ENCODE measurements around the gene SLC25A52. TPM values are rescaled to one million over a fixed set of nuclear protein-coding genes. Genes with fewer than 3 reads are reported as not detected.

The SLC25A52 gene
- total and polyA plus RNA-seq, 2 donors (not counting 3 experiments of a cell fraction or from before 2014, with no cell fraction given): 0.06 TPM; not detected in 1

- DNase-seq (ENCODE audit: low read depth, low spot score): no peak
- CTCF ChIA-PET: no interaction called here
Measured at GRCh38 chr18:31778391-31778950, 17.8 kb upstream of the SLC25A52 start.

More at GRCh38 chr18:31778391-31778950, 17.8 kb upstream of the SLC25A52 start:
- no peaks in the 10 kb centered on the region for H3K9me1 ChIP-seq (replicated peaks; ENCODE audit: control insufficient read depth, extremely low read depth, insufficient read depth, low read length)
- intact Hi-C loops (cut with micrococcal nuclease): no loop called here
- no peaks in the 10 kb centered on the region for H3K36me3 ChIP-seq (ENCODE audit: control insufficient read depth in 2 of 2, extremely low read depth in 1 of 2, insufficient read depth in 2 of 2, low read length in 2 of 2)
- no peaks in the 10 kb centered on the region for H3K4me1 ChIP-seq (ENCODE audit: control insufficient read depth, extremely low read depth, insufficient read depth, low read length)
- H3K79me2 ChIP-seq (ENCODE audit: control insufficient read depth, insufficient read depth, low read length): no peaks in the 10 kb centered on the region
- POLR2A ChIA-PET: no interaction called here
- H4K20me1 ChIP-seq (replicated peaks; ENCODE audit: control insufficient read depth, extremely low read depth, insufficient read depth, low read length): no peaks in the 10 kb centered on the region
- BruUV-seq (replicated peaks): no TSS peak
- no peak for FAIRE-seq
- no peak overlapping the region for H3K9ac ChIP-seq (replicated peaks; ENCODE audit: extremely low read depth, insufficient read depth, low read length)
- TF ChIP-seq POLR2A (IDR thresholded peaks at IDR 0.05; ENCODE audit: low read depth, low read length): no peak
- no peak for TF ChIP-seq GATA2 (IDR thresholded peaks at IDR 0.05; ENCODE audit: insufficient read depth, insufficient read length, low read depth, low read length)
- TF ChIP-seq JUN (IDR thresholded peaks at IDR 0.05; ENCODE audit: borderline replicate concordance, insufficient read depth, insufficient read length, low read depth): no peak
- TF ChIP-seq CTCF (IDR thresholded peaks at IDR 0.05; ENCODE audit: extremely low read depth in 1 of 2, insufficient read depth in 1 of 2, low read depth in 1 of 2, low read length in 2 of 2): no peak
- no peak for TF ChIP-seq MYC (IDR thresholded peaks at IDR 0.05; ENCODE audit: low read depth, low read length)
- H3K27me3 ChIP-seq (ENCODE audit: control insufficient read depth in 2 of 2, insufficient read depth in 2 of 2, low read length in 2 of 2): no peaks in the 10 kb centered on the region
- dilution Hi-C loops (cut with MboI; ENCODE audit: extremely low pct_ligation_motif_present, low sequenced_read_pairs): no loop called here
- no peak overlapping the region for H2AFZ ChIP-seq (ENCODE audit: low read depth, low read length)
- no peak overlapping the region for H3K27ac ChIP-seq (ENCODE audit: insufficient read depth, low read depth, low read length)
- no peak overlapping the region for H3K4me3 ChIP-seq (replicated peaks in 1 of 3; ENCODE audit: insufficient read depth in 1 of 3, low read depth in 1 of 3, low read length in 3 of 3)
- H3K4me2 ChIP-seq (ENCODE audit: insufficient read depth, low read length): no peak overlapping the region
- no peaks in the 10 kb centered on the region for H3K9me3 ChIP-seq (replicated peaks; ENCODE audit: control insufficient read depth, insufficient read depth, low read length)
